Muscle layer of colon (tissue), 2 donors: ENCODE results near the gene CCNG1.
"Not testable (repeated sequence)": the region's sequence is repeated elsewhere in the genome, so short reads cannot be mapped to it uniquely, and the experiment has no call there.

Source experiments
- H3K27ac ChIP-seq: one replicate; pipeline ENCODE4 v1.7.0; 2013; ENCODE audit warnings: low read depth, mild to moderate bottlenecking, low read length, moderate library complexity
- H3K27me3 ChIP-seq, 2 donors: one replicate each; pipeline ENCODE4 v1.7.0; 2013; ENCODE audit warnings: low read length in 2 of 2, mild to moderate bottlenecking in 2 of 2; ENCODE audit not compliant: insufficient read depth in 2 of 2, control insufficient read depth in 1 of 2
- H3K36me3 ChIP-seq: one replicate; pipeline ENCODE4 v1.7.0; 2013; ENCODE audit warnings: mild to moderate bottlenecking, low read length; ENCODE audit not compliant: insufficient read depth
- H3K4me1 ChIP-seq: one replicate; pipeline ENCODE4 v1.7.0; 2013; ENCODE audit warnings: mild to moderate bottlenecking, low read length; ENCODE audit not compliant: insufficient read depth
- H3K4me3 ChIP-seq, 2 donors: one replicate each; pipeline ENCODE4 v1.7.0; 2013; ENCODE audit warnings: low read length in 2 of 2, low read depth in 1 of 2, mild to moderate bottlenecking in 1 of 2, moderate library complexity in 1 of 2
- H3K9ac ChIP-seq: one replicate; pipeline ENCODE4 v1.7.0; 2013; ENCODE audit warnings: low read length
- H3K9me3 ChIP-seq: one replicate; pipeline ENCODE4 v1.7.0; 2013; ENCODE audit warnings: mild to moderate bottlenecking, low read length
- donor health status: abdominal sarcoma.
- donor health status: Adenocarcinoma of cecum.

Gene CCNG1

GRCh38 chr5:163437309-163438182 lies at the start of gene CCNG1:
TSS of gene CCNG1 (plus strand) at chr5:163437595. CDS start at chr5:163439257, 1,662 bp downstream.
- Histone ChIP-seq H3K27ac (peak within 1 kb of the TSS; percentile 90), H3K4me1 (peaks cover 11% of the 10 kb centered on the region), H3K4me3 (peak within 1 kb of the TSS; percentile 85 to 96), H3K9me3 (no peaks in the 10 kb centered on the region), H3K27me3 (no peaks in the 10 kb centered on the region), H3K36me3 (peaks cover 16% of the 10 kb centered on the region), H3K9ac (peak within 1 kb of the TSS; percentile 55)

GRCh38 chr5:163395792-163396191 lies 41.6 kb upstream of the CCNG1 start:
- H3K27ac ChIP-seq, result no peak overlapping the region
- no peaks in the 10 kb centered on the region for H3K36me3 ChIP-seq
- no peak overlapping the region for H3K9ac ChIP-seq
- no peaks in the 10 kb centered on the region for H3K9me3 ChIP-seq
- no peak overlapping the region for H3K4me3 ChIP-seq
- H3K27me3 ChIP-seq, result no peaks in the 10 kb centered on the region
- no peaks in the 10 kb centered on the region for H3K4me1 ChIP-seq

GRCh38 chr5:163396818-163397340 lies 40.5 kb upstream of the CCNG1 start:
- H3K27me3 ChIP-seq, H3K36me3 ChIP-seq, H3K4me3 ChIP-seq, H3K27ac ChIP-seq, H3K9ac ChIP-seq, H3K9me3 ChIP-seq, H3K4me1 ChIP-seq: not testable (repeated sequence)

- Histone ChIP-seq H3K4me3 (no peak overlapping the region), H3K27ac (no peak overlapping the region)
These were observed 40.0 kb upstream of the CCNG1 start for GRCh38 chr5:163397354-163397753.

GRCh38 chr5:163399923-163400322 lies 37.5 kb upstream of the CCNG1 start:
- Histone ChIP-seq H3K4me3 (no peak overlapping the region), H3K27me3 (no peaks in the 10 kb centered on the region)

More at GRCh38 chr5:163397354-163397753, 40.0 kb upstream of the CCNG1 start:
- Histone ChIP-seq H3K36me3 (no peaks in the 10 kb centered on the region), H3K27me3 (no peaks in the 10 kb centered on the region), H3K9ac (no peak overlapping the region), H3K9me3 (no peaks in the 10 kb centered on the region), H3K4me1 (no peaks in the 10 kb centered on the region)

GRCh38 chr5:163401271-163401670 lies 36.1 kb upstream of the CCNG1 start:
- no peaks in the 10 kb centered on the region for H3K4me1 ChIP-seq
- H3K9me3 ChIP-seq, result no peaks in the 10 kb centered on the region
- no peak overlapping the region for H3K4me3 ChIP-seq
- H3K27ac ChIP-seq, result no peak overlapping the region
- H3K9ac ChIP-seq, result no peak overlapping the region
- no peaks in the 10 kb centered on the region for H3K36me3 ChIP-seq
- H3K27me3 ChIP-seq, result no peaks in the 10 kb centered on the region

More at GRCh38 chr5:163399923-163400322, 37.5 kb upstream of the CCNG1 start:
- no peaks in the 10 kb centered on the region for H3K4me1 ChIP-seq
- H3K9ac ChIP-seq, result no peak overlapping the region
- H3K27ac ChIP-seq, result no peak overlapping the region
- no peaks in the 10 kb centered on the region for H3K9me3 ChIP-seq
- H3K36me3 ChIP-seq, result no peaks in the 10 kb centered on the region

- Histone ChIP-seq H3K36me3 (no peaks in the 10 kb centered on the region), H3K27ac (no peak overlapping the region), H3K4me3 (no peak overlapping the region), H3K27me3 (no peaks in the 10 kb centered on the region), H3K9ac (no peak overlapping the region), H3K4me1 (no peaks in the 10 kb centered on the region), H3K9me3 (no peaks in the 10 kb centered on the region)
These were observed 35.4 kb upstream of the CCNG1 start for GRCh38 chr5:163402007-163402406.

- no peaks in the 10 kb centered on the region for H3K9me3 ChIP-seq
- no peak overlapping the region for H3K9ac ChIP-seq
- H3K27me3 ChIP-seq, result no peaks in the 10 kb centered on the region
- no peak overlapping the region for H3K27ac ChIP-seq
- no peaks in the 10 kb centered on the region for H3K36me3 ChIP-seq
- H3K4me1 ChIP-seq, result no peaks in the 10 kb centered on the region
- H3K4me3 ChIP-seq, result no peak overlapping the region
These were observed 32.8 kb upstream of the CCNG1 start for GRCh38 chr5:163404364-163405173.

GRCh38 chr5:163407034-163407655 lies 30.2 kb upstream of the CCNG1 start:
- no peak overlapping the region for H3K27ac ChIP-seq
- no peaks in the 10 kb centered on the region for H3K36me3 ChIP-seq
- no peaks in the 10 kb centered on the region for H3K27me3 ChIP-seq
- no peak overlapping the region for H3K9ac ChIP-seq
- no peaks in the 10 kb centered on the region for H3K4me1 ChIP-seq
- H3K4me3 ChIP-seq, result no peak overlapping the region
- H3K9me3 ChIP-seq, result no peaks in the 10 kb centered on the region

- H3K9ac ChIP-seq, result no peak overlapping the region
- H3K4me1 ChIP-seq, result no peaks in the 10 kb centered on the region
- H3K27me3 ChIP-seq, result no peaks in the 10 kb centered on the region
- H3K36me3 ChIP-seq, result no peaks in the 10 kb centered on the region
- no peaks in the 10 kb centered on the region for H3K9me3 ChIP-seq
- H3K4me3 ChIP-seq, result peak overlapping the region in 1 of 2 donors; percentile 7
- no peak overlapping the region for H3K27ac ChIP-seq
These were observed 29.0 kb upstream of the CCNG1 start for GRCh38 chr5:163408311-163408923.

- Histone ChIP-seq H3K27me3 (no peaks in the 10 kb centered on the region), H3K4me1 (no peaks in the 10 kb centered on the region), H3K36me3 (no peaks in the 10 kb centered on the region), H3K4me3 (no peak overlapping the region), H3K27ac (no peak overlapping the region), H3K9ac (no peak overlapping the region), H3K9me3 (no peaks in the 10 kb centered on the region)
These were observed 28.0 kb upstream of the CCNG1 start for GRCh38 chr5:163409384-163409783.
